OCI-M2 (cell line): ENCODE results near the gene EDC4.
"Not testable (repeated sequence)": the region's sequence is repeated elsewhere in the genome, so short reads cannot be mapped to it uniquely, and the experiment has no call there.

Source experiments
- DNase-seq: peaks from one replicate; lab custom pipeline; 2025; ENCODE audit not compliant: unreplicated experiment; lab: John Stamatoyannopoulos, UW

EDC4 gene

DNA sequence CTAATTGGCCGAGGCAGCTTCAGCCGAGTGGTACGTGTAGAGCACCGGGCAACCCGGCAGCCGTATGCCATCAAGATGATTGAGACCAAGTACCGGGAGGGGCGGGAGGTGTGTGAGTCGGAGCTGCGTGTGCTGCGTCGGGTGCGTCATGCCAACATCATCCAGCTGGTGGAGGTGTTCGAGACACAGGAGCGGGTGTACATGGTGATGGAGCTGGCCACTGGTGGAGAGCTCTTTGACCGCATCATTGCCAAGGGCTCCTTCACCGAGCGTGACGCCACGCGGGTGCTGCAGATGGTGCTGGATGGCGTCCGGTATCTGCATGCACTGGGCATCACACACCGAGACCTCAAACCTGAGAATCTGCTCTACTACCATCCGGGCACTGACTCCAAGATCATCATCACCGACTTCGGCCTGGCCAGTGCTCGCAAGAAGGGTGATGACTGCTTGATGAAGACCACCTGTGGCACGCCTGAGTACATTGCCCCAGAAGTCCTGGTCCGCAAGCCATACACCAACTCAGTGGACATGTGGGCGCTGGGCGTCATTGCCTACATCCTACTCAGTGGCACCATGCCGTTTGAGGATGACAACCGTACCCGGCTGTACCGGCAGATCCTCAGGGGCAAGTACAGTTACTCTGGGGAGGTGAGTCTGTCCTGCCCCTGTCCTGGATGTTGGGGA is 36.3 kb downstream of the EDC4 start:
- DNase-seq = no peak

DNA sequence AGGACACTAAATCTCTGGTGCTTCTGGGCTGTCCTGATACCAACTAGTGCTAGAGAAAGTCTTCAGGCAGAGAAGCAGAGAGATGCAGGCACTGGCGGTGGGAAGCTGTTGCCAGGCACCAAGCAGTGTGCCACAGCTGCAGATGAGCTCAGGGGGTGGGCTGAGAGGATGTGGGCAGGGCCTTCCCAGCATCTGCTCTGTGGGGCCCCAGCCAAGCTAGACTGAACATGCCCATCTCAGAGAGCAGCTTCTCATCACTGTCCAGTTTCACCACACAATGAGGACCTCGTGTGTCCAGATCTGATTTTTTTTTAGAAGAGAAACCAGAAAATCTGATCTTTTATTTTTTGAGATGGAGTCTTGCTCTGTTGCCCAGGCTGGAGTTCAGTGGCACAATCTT is 37.3 kb downstream of the EDC4 start:
- DNase-seq = no peak

- no peak for DNase-seq
Measured at GRCh38 chr16:67914758-67915495, 42.1 kb downstream of the EDC4 start.

GRCh38 chr16:67915496-67915769 is 42.6 kb downstream of the EDC4 start:
- not testable (repeated sequence) for DNase-seq

- no peak for DNase-seq
Measured at GRCh38 chr16:67915831-67916723, 43.2 kb downstream of the EDC4 start.

DNA sequence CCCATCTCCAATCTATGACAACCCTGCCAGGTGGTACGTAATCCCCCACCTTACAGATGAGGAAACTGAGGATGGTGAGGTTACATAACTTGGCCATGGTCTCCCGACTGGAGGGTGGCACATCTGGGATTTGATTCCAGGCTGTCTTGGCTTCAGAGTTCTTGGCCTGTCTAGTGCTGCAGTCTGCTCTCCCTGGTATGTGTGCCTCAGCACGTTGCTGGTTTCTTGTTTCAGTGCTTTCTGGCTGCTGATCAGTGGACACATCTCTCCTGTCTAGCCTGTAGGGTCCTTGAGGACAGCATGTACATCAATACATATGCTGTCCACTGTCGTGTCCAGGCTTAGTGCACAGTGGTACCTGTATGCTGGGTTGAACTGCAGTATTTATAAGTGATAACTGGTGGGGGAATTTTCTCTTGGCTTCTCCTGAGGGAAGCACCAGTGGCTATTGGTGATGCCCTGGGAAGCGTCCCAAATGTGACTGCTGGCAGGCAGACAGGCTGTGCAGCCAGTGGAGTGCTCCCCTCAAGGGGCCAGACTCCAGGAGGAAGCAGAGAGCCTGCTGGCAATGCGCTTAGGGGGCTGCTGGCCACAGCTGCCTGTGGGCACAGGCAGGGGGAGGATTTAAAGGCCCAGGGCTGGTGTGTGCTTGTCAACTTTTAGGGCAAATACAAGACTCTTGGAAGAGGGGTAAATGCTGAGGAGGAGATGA is 44.4 kb downstream of the EDC4 start:
- DNase-seq = no peak

DNA sequence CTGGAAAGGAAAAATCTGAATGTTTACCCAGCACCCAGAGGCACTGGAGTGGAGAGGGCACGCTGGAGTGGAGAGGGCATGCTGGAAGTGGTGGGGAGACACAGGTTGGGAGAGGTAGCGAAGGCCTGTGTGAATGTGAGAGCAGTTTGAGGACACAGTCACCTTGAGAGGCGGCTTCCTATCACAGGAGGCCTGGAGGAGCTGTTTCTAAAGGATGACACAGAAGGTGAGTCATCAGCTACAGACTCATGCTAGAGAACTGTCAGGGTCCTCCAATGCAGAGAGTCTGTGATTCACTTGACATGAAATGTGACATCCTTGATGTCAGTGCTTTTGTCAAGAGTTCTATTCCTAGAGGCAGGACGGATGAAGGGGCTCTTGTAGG is 45.0 kb downstream of the EDC4 start:
- no peak for DNase-seq

GRCh38 chr16:67919622-67920221 is 46.9 kb downstream of the EDC4 start:
- no peak for DNase-seq

DNA sequence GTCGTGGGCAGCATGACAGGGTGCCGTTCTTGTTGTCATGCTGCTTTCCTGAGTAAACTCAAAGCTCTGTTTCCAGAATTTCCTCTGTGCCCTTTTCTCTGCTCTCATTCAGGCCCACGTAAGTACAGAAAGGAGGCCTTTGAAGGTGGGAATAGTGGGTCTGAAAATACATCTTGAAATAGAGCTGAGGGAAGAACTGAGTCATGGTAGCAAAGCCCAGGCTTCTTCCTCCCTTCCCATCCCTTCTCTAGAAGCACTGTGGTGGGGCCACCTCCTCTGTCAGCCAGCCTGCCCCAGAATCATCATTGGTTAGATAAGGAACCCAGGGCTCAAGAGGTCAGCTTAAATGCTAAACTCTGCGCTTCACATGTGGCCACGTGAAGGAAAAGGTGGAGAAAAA is 49.4 kb downstream of the EDC4 start:
- no peak for DNase-seq

- DNase-seq = no peak
Measured at GRCh38 chr16:67922740-67923139, 49.9 kb downstream of the EDC4 start.

GRCh38 chr16:67923414-67924116 is 50.7 kb downstream of the EDC4 start:
- DNase-seq = no peak

- no peak for DNase-seq
Measured at GRCh38 chr16:67924140-67924906, 51.5 kb downstream of the EDC4 start.

DNA sequence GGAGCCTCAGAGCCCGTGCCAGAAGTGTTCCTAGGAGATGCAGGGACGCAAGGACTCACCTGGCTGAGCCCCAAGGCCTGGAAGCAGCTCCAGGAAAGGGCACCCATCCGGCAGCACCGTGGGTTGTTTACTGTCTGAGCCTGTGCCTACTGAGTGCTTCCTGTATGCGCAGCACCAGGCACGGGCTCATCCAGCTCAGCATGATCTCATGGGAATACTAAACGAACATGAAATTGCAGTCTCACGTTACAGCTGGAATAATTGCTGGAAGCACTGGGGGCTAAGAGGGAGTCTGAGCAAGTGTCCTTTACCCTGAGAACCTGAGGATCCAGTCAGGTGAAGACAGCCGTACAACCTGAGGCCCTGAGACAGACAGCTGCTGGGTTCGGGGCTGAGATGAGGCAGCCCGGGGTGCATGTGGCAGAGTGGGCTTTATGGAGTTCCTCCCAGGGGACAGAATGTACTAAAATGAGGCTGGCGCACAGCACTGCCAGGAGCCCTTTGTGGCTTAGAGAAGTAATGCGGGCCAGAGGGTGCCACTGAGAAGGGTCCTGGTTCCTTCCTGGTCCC is 53.4 kb downstream of the EDC4 start:
- DNase-seq = no peak

DNA sequence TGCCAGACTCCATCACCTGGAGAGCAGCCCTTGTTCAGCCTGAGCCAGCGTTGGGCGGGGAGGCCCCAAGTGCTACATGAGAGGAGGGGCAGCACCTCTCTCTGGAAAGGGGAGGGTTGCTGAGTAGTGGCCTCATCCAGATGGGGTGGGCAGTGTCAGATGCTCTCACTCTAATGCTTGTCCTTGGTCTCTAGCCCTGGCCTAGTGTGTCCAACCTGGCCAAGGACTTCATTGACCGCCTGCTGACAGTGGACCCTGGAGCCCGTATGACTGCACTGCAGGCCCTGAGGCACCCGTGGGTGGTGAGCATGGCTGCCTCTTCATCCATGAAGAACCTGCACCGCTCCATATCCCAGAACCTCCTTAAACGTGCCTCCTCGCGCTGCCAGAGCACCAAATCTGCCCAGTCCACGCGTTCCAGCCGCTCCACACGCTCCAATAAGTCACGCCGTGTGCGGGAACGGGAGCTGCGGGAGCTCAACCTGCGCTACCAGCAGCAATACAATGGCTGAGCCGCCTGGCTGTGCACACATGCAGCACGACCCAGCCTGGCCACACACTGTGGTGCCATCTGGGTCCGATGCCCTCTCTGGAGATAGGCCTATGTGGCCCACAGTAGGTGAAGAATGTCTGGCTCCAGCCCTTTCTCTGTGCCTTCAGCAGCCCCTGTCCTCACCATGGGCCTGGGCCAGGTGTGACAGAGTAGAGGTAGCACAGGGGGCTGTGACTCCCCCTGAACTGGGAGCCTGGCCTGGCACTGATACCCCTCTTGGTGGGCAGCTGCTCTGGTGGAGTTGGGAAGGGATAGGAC is 54.5 kb downstream of the EDC4 start:
- DNase-seq = no peak

GRCh38 chr16:67928147-67928546 is 55.3 kb downstream of the EDC4 start:
- DNase-seq = no peak

GRCh38 chr16:67928561-67929364 is 55.9 kb downstream of the EDC4 start:
- DNase-seq = no peak

DNA sequence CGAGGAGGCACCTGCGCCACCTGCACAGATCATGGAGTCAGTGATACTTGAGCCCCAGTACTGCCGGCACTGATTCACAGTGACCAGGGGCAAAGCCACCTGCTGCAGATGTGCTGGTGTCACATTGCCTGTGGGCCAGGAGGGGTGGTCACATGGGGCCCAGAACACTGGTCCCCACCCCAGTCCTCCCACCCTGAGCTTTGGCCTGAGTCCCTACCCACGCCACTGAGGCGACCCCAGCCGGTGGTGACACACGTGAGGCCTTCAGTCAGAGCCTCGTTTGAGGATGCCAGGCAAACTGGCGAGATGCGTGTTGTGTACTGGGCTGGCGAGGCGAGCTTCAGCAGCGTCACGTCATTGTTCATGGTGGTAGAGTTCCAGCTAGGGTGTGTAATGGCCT is 57.3 kb downstream of the EDC4 start:
- no peak for DNase-seq
